IPS-18a (cell line): ENCODE results near the gene CDH24.

Experiments used
- H3K27ac ChIP-seq: one replicate; pipeline ENCODE4 v1.5.1; 2013; ENCODE audit warnings: low read length
- H3K27me3 ChIP-seq: one replicate; pipeline ENCODE4 v1.6.1; 2013; ENCODE audit warnings: mild to moderate bottlenecking, low read length; ENCODE audit not compliant: control insufficient read depth, insufficient read depth
- H3K36me3 ChIP-seq: one replicate; pipeline ENCODE4 v1.6.1; 2013; ENCODE audit warnings: low read depth, low read length; ENCODE audit not compliant: control insufficient read depth
- H3K4me1 ChIP-seq: one replicate; pipeline ENCODE4 v1.6.1; 2013; ENCODE audit warnings: low read depth, low read length; ENCODE audit not compliant: control insufficient read depth
- H3K4me3 ChIP-seq: one replicate; pipeline ENCODE4 v1.5.1; 2013; ENCODE audit warnings: low read length
- H3K9ac ChIP-seq: one replicate; pipeline ENCODE4 v1.6.1; 2013; ENCODE audit warnings: mild to moderate bottlenecking, low read length, moderate library complexity
- H3K9me3 ChIP-seq: one replicate; pipeline ENCODE4 v1.6.1; 2013; ENCODE audit warnings: low read depth, low read length; ENCODE audit not compliant: control insufficient read depth

The CDH24 gene

GRCh38 chr14:23047751-23048693 is 9.3 kb downstream of the CDH24 start:
- peaks cover 3% of the 10 kb centered on the region for H3K4me1 ChIP-seq

DNA sequence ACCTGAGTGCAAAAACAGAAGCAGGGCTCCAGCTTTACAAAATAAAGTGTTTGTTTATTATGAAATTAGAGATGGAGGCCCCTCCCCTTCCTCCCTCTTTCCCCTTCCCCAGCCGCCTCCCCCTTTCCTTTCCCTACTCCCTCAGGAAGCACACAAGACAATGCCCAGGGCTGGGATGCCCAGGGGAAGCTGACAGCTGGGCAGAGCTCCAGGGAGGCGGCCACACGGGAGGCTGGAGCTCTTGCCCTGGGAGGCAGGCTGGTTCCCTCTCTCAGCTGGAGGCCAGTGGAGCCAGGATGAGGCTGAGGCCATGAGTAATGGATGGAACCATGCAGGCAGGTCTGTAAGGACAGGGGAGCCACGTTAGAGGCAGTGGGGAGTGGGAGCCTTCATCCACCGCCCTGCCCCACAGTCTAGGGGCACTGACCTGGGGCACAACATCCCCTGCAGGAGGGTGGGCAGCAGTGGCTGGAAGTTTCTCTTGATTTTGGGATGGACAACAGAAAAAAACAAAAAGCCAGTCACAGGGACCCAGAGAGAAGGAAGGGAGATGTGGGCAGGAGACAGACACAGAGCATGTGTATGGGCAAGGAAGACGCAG is 10.2 kb downstream of the CDH24 start:
- Histone ChIP-seq H3K36me3 (peaks cover 4% of the 10 kb centered on the region), H3K9ac (no peak overlapping the region), H3K9me3 (no peaks in the 10 kb centered on the region), H3K4me3 (no peak overlapping the region), H3K4me1 (peaks cover 3% of the 10 kb centered on the region), H3K27ac (no peak overlapping the region), H3K27me3 (no peaks in the 10 kb centered on the region)

More at GRCh38 chr14:23047751-23048693, 9.3 kb downstream of the CDH24 start:
- Histone ChIP-seq H3K4me3 (no peak overlapping the region), H3K36me3 (peaks cover 6% of the 10 kb centered on the region), H3K27ac (no peak overlapping the region), H3K9me3 (no peaks in the 10 kb centered on the region), H3K9ac (no peak overlapping the region), H3K27me3 (no peaks in the 10 kb centered on the region)

- no peaks in the 10 kb centered on the region for H3K36me3 ChIP-seq
- H3K27me3 ChIP-seq, result no peaks in the 10 kb centered on the region
- H3K4me3 ChIP-seq, result no peak overlapping the region
- H3K9me3 ChIP-seq, result no peaks in the 10 kb centered on the region
- H3K4me1 ChIP-seq, result peaks cover 3% of the 10 kb centered on the region
- H3K27ac ChIP-seq, result no peak overlapping the region
- no peak overlapping the region for H3K9ac ChIP-seq
These were observed 11.6 kb downstream of the CDH24 start for GRCh38 chr14:23045419-23046357.

- H3K36me3 ChIP-seq, result no peaks in the 10 kb centered on the region
- no peak overlapping the region for H3K9ac ChIP-seq
- H3K4me1 ChIP-seq, result peaks cover 3% of the 10 kb centered on the region
- H3K9me3 ChIP-seq, result no peaks in the 10 kb centered on the region
- H3K27ac ChIP-seq, result no peak overlapping the region
- H3K4me3 ChIP-seq, result no peak overlapping the region
- H3K27me3 ChIP-seq, result no peaks in the 10 kb centered on the region
These were observed 12.5 kb downstream of the CDH24 start for GRCh38 chr14:23044840-23045239.

DNA sequence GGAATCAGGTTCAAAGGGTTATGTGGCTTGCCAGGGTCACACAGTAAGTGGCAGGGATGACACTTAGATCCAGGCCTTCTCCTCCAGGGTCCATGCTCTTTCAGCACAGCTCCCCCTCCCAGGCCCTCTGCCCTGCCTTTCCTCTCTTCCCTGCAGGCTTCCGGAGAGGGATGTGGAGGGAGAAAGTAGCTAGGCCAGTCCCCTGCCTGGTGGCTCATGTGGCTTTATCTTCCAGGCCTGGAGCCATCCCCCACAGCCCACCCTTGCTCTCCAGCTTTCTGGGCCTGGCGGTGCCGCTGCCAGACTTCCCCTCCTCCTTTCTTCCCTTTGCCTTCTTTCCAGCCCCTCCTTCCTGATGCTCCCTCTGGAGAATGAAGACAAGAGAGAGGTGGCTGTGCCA is 13.6 kb downstream of the CDH24 start:
- Histone ChIP-seq H3K27me3 (no peaks in the 10 kb centered on the region), H3K4me1 (peaks cover 3% of the 10 kb centered on the region), H3K9me3 (no peaks in the 10 kb centered on the region), H3K4me3 (no peak overlapping the region), H3K27ac (no peak overlapping the region), H3K36me3 (no peaks in the 10 kb centered on the region), H3K9ac (no peak overlapping the region)

GRCh38 chr14:23043145-23043544 is 14.2 kb downstream of the CDH24 start:
- no peaks in the 10 kb centered on the region for H3K27me3 ChIP-seq
- H3K9me3 ChIP-seq, result no peaks in the 10 kb centered on the region
- peaks cover 3% of the 10 kb centered on the region for H3K4me1 ChIP-seq
- no peak overlapping the region for H3K9ac ChIP-seq
- H3K4me3 ChIP-seq, result no peak overlapping the region
- H3K27ac ChIP-seq, result no peak overlapping the region
- no peaks in the 10 kb centered on the region for H3K36me3 ChIP-seq

GRCh38 chr14:23042162-23042965 is 15.0 kb downstream of the CDH24 start, which contains the start of gene PSMB11:
PSMB11 (plus strand) TSS chr14:23042212; CDS start chr14:23042226, 14 bp downstream.
- Histone ChIP-seq H3K36me3 (no peaks in the 10 kb centered on the region), H3K4me1 (peaks cover 3% of the 10 kb centered on the region), H3K4me3 (no peak within 1 kb of the TSS), H3K9ac (no peak within 1 kb of the TSS), H3K27ac (no peak within 1 kb of the TSS), H3K9me3 (no peaks in the 10 kb centered on the region), H3K27me3 (no peaks in the 10 kb centered on the region)

GRCh38 chr14:23041729-23042128 is 15.6 kb downstream of the CDH24 start:
- Histone ChIP-seq H3K36me3 (no peaks in the 10 kb centered on the region), H3K27ac (no peak overlapping the region), H3K27me3 (no peaks in the 10 kb centered on the region), H3K4me3 (no peak overlapping the region), H3K4me1 (peaks cover 3% of the 10 kb centered on the region), H3K9me3 (no peaks in the 10 kb centered on the region), H3K9ac (no peak overlapping the region)

DNA sequence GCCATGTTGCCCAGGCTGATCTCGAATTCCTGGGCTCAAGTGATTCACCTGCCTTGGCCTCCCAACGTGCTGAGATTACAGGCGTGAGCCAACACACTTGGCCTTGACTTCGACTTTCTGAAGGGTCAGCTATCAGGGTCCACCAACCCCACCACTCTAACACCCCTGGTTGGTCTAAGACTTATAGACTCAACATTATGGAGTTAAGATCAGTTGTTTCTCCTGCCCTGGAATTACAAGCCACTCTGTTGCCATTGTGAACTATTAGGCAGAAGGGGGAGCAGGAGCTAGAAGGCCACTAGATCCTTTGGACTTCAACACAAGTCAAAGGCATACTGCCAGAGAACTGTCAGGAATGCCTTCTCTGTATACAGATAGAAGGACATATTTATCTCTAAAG is 17.2 kb downstream of the CDH24 start:
- Histone ChIP-seq H3K9ac (no peak overlapping the region), H3K4me1 (peaks cover 7% of the 10 kb centered on the region), H3K36me3 (no peaks in the 10 kb centered on the region), H3K9me3 (no peaks in the 10 kb centered on the region), H3K27ac (no peak overlapping the region), H3K27me3 (no peaks in the 10 kb centered on the region), H3K4me3 (no peak overlapping the region)

GRCh38 chr14:23035303-23036144 is 21.8 kb downstream of the CDH24 start:
- no peaks in the 10 kb centered on the region for H3K27me3 ChIP-seq
- peaks cover 22% of the 10 kb centered on the region for H3K36me3 ChIP-seq
- peak overlapping the region; percentile 98 for H3K9ac ChIP-seq
- no peaks in the 10 kb centered on the region for H3K9me3 ChIP-seq
- peak overlapping the region; percentile 99 for H3K27ac ChIP-seq
- H3K4me3 ChIP-seq, result peak overlapping the region; percentile 93
- H3K4me1 ChIP-seq, result peaks cover 8% of the 10 kb centered on the region
